Measurements from ENCODE around the gene RCHY1. TPM values are rescaled to one million over a fixed set of nuclear protein-coding genes. Genes with fewer than 3 reads are reported as not detected.

RCHY1 gene
- 17.8 and 20.7 TPM in 2 replicates for total RNA-seq
- long read RNA-seq, full-length matches to known transcripts: 60 of 69 reads
- long read RNA-seq, partial matches to known transcripts: 1 of 69 reads
- long read RNA-seq, other reads (novel, unspliced or antisense): 8 of 69 reads

GRCh38 chr4:75514131-75514948 lies at the start of gene RCHY1, which contains the start of gene THAP6:
RCHY1 (minus strand) TSS chr4:75514403; CDS start chr4:75514286, 117 bp downstream.
THAP6 (plus strand) TSS chr4:75514473; CDS start chr4:75515453, 980 bp downstream.
- H3K9me3 Mint-ChIP-seq (ENCODE audit: unreplicated experiment): no peaks in the 10 kb centered on the region
- peak; percentile 97 for DNase-seq (ENCODE audit: extremely low spot score, unreplicated experiment)
- no peak within 1 kb of the TSS for H3K4me3 Mint-ChIP-seq (ENCODE audit: unreplicated experiment)
- TF ChIP-seq, protein P1, sequence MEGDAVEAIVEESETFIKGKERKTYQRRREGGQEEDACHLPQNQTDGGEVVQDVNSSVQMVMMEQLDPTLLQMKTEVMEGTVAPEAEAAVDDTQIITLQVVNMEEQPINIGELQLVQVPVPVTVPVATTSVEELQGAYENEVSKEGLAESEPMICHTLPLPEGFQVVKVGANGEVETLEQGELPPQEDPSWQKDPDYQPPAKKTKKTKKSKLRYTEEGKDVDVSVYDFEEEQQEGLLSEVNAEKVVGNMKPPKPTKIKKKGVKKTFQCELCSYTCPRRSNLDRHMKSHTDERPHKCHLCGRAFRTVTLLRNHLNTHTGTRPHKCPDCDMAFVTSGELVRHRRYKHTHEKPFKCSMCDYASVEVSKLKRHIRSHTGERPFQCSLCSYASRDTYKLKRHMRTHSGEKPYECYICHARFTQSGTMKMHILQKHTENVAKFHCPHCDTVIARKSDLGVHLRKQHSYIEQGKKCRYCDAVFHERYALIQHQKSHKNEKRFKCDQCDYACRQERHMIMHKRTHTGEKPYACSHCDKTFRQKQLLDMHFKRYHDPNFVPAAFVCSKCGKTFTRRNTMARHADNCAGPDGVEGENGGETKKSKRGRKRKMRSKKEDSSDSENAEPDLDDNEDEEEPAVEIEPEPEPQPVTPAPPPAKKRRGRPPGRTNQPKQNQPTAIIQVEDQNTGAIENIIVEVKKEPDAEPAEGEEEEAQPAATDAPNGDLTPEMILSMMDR (IDR thresholded peaks at IDR 0.05): no peak
- H3K4me1 Mint-ChIP-seq (ENCODE audit: unreplicated experiment): peaks cover 18% of the 10 kb centered on the region
- H3K27ac Mint-ChIP-seq (ENCODE audit: unreplicated experiment): peak within 1 kb of the TSS; percentile 93
- no peaks in the 10 kb centered on the region for H3K27me3 Mint-ChIP-seq (ENCODE audit: unreplicated experiment)
- H3K36me3 Mint-ChIP-seq (ENCODE audit: unreplicated experiment): peaks cover 17% of the 10 kb centered on the region

DNA sequence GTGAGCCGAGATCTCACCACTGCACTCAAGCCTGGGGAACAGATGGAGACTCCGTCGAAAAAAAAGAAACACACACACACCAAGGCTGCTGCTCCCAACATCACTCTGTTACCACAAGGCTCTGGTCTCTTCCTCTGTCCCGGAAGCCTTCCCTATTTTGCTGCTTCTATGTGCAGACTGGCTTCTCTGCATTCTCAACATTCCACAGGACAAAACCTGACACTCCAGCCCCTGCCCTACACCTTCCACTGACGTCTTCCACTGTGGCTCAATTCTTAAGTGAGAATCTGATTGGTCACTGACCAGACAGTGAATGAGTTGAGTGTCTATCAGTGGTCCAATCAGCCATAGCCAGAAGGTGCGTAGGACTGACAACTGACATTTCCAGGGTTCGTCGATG lies 47.6 kb upstream of the RCHY1 start:
- no peak for DNase-seq (ENCODE audit: extremely low spot score, unreplicated experiment)
- H3K27ac Mint-ChIP-seq (ENCODE audit: unreplicated experiment): no peak overlapping the region
- H3K4me3 Mint-ChIP-seq (ENCODE audit: unreplicated experiment): no peak overlapping the region
- no peaks in the 10 kb centered on the region for H3K36me3 Mint-ChIP-seq (ENCODE audit: unreplicated experiment)
- H3K9me3 Mint-ChIP-seq (ENCODE audit: unreplicated experiment): no peaks in the 10 kb centered on the region
- TF ChIP-seq, protein P1 (IDR thresholded peaks at IDR 0.05): no peak
- no peaks in the 10 kb centered on the region for H3K4me1 Mint-ChIP-seq (ENCODE audit: unreplicated experiment)
- peaks cover 54% of the 10 kb centered on the region for H3K27me3 Mint-ChIP-seq (ENCODE audit: unreplicated experiment)

DNA sequence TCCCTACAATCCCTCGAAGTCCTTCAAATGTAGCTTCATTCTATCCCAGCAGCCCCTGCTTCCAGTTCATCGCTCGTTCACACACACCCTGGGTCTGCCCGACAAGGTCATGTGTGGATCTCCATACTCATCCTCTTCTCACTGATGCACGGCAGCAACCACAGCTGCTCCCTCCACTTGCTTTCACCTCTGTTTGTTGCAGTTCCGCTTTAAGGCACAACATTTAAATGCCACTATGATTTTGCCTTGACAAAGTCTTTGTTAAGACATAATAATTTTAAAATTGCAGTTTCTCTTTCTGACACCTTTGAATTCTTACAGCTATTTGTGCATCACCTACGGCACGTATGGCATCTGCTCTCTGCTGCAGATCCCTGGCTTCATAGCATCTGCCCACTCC lies 43.5 kb upstream of the RCHY1 start:
- TF ChIP-seq, protein P1 (IDR thresholded peaks at IDR 0.05): no peak
- no peak overlapping the region for H3K27ac Mint-ChIP-seq (ENCODE audit: unreplicated experiment)
- H3K36me3 Mint-ChIP-seq (ENCODE audit: unreplicated experiment): no peaks in the 10 kb centered on the region
- no peaks in the 10 kb centered on the region for H3K9me3 Mint-ChIP-seq (ENCODE audit: unreplicated experiment)
- no peak overlapping the region for H3K4me3 Mint-ChIP-seq (ENCODE audit: unreplicated experiment)
- no peak for DNase-seq (ENCODE audit: extremely low spot score, unreplicated experiment)
- no peaks in the 10 kb centered on the region for H3K4me1 Mint-ChIP-seq (ENCODE audit: unreplicated experiment)
- peaks cover 44% of the 10 kb centered on the region for H3K27me3 Mint-ChIP-seq (ENCODE audit: unreplicated experiment)

DNA sequence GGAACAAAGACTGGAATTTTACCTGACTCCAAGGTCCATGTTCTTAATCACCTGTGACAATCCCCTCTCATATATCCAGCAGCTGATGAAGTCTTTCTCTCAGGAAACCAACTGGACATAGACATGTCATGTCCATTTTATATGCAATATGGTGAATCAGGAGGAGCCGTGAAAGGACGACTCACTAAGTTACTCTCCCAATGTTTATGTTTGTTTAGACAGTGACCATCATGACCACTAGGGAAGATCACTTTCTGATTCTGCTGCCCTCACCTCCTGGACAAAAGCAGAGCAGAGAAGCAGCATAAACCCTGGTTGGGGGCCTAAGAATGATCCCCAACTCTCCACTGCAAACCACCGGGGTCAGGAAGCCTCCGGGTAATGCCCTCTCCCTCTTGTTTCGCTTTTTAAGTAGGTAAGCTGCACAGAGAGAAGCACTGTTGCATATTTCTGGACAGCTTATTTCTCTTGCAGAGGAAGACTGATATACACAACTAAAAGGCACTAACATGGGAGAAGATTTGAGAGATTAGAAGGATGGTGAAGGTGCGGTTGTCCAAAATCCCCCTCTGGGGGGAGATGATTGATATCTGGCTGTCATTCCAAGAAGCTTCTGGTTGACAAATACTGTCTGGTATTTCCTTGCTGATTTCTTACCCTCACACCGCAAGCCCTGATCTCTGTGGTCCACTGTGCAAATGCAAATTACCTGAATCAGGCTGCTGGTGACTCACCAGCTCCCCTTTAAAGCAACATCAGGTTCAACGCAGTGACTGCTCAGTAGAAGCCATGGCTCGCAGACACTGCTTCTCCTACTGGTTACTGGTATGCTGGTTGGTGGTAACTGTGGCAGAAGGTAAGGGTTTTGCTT lies 41.3 kb upstream of the RCHY1 start, which contains the start of gene ODAPH:
Gene ODAPH, plus strand, starts transcription at position 773 of the 871 bp plus-strand sequence. Its CDS starts 17 bp downstream, at position 790.
- no peak for DNase-seq (ENCODE audit: extremely low spot score, unreplicated experiment)
- Mint-ChIP-seq H3K36me3 (ENCODE audit: unreplicated experiment) (no peaks in the 10 kb centered on the region), H3K9me3 (ENCODE audit: unreplicated experiment) (no peaks in the 10 kb centered on the region), H3K27ac (ENCODE audit: unreplicated experiment) (no peak within 1 kb of the TSS), H3K27me3 (ENCODE audit: unreplicated experiment) (peaks cover 41% of the 10 kb centered on the region), H3K4me3 (ENCODE audit: unreplicated experiment) (no peak within 1 kb of the TSS), H3K4me1 (ENCODE audit: unreplicated experiment) (no peaks in the 10 kb centered on the region)
- TF ChIP-seq, protein P1 (IDR thresholded peaks at IDR 0.05): no peak

Measured in osteocyte (in vitro differentiated cells).